PC-3 (cell line): Measurements from ENCODE around the gene FOXN3.

Experiments used
- CTCF ChIP-seq: fragments of 300-600 bp; sonication (generic); conservative IDR thresholded peaks from 2 replicates; pipeline ENCODE4 v1.5.1; 2017; ENCODE audit warnings: antibody characterized with exemption, low read depth, mild to moderate bottlenecking, low read length
- EZH2phosphoT487 ChIP-seq: fragments of 300-600 bp; sonication (generic); IDR thresholded peaks from 2 replicates; pipeline ENCODE4 v1.6.1; 2018; ENCODE audit warnings: mild to moderate bottlenecking, antibody characterized with exemption, low read length, borderline replicate concordance

GRCh38 chr14:89399157-89399556, 17.9 kb downstream of the FOXN3 start:
- TF ChIP-seq EZH2phosphoT487 (no peak), CTCF (no peak)
